H9 (cell line): ENCODE results near the gene SEPTIN12. TPM values are rescaled to one million over a fixed set of nuclear protein-coding genes. Genes with fewer than 3 reads are reported as not detected.

Source experiments
- DNase-seq: peaks from one replicate; pipeline ENCODE4 v3.0.0-alpha.2; 2017
- H2AFZ ChIP-seq: one replicate; pipeline ENCODE4 v1.6.1; 2013; ENCODE audit warnings: mild to moderate bottlenecking, low read length, control low read depth, moderate library complexity
- H2AK5ac ChIP-seq: 2 replicates; pipeline ENCODE4 v1.6.1; 2013; ENCODE audit warnings: low read length, control low read depth, mixed read lengths; ENCODE audit not compliant: insufficient read length
- H2BK120ac ChIP-seq: one replicate; pipeline ENCODE4 v1.6.1; 2013; ENCODE audit warnings: low read depth, mild to moderate bottlenecking, low read length, control low read depth, inconsistent platforms; ENCODE audit not compliant: poor library complexity, severe bottlenecking
- H2BK12ac ChIP-seq: 2 replicates; pipeline ENCODE4 v1.6.1; 2013; ENCODE audit warnings: low read length, control low read depth, mixed read lengths, low read depth; ENCODE audit not compliant: insufficient read length
- H2BK15ac ChIP-seq: 2 replicates; pipeline ENCODE4 v1.6.1; 2013; ENCODE audit warnings: low read depth, low read length, control low read depth
- H2BK20ac ChIP-seq: one replicate; pipeline ENCODE4 v1.6.1; 2013; ENCODE audit warnings: low read depth, mild to moderate bottlenecking, low read length, control low read depth, inconsistent platforms; ENCODE audit not compliant: poor library complexity, severe bottlenecking
- H2BK5ac ChIP-seq: 2 replicates; pipeline ENCODE4 v1.6.1; 2013; ENCODE audit warnings: low read length, control low read depth, mixed read lengths; ENCODE audit not compliant: insufficient read length
- H3K14ac ChIP-seq: 2 replicates; pipeline ENCODE4 v1.6.1; 2013; ENCODE audit warnings: low read length, control low read depth; ENCODE audit not compliant: insufficient read depth
- H3K18ac ChIP-seq: 2 replicates; pipeline ENCODE4 v1.6.1; 2013; ENCODE audit warnings: low read depth, mild to moderate bottlenecking, mixed read lengths, low read length, control low read depth; ENCODE audit not compliant: insufficient read length
- H3K23ac ChIP-seq: 2 replicates; pipeline ENCODE4 v1.6.1; 2013; ENCODE audit warnings: low read length, control low read depth, mixed read lengths, low read depth; ENCODE audit not compliant: insufficient read length
- H3K23me2 ChIP-seq: 2 replicates; pipeline ENCODE4 v1.6.1; 2013; ENCODE audit warnings: low read depth, mild to moderate bottlenecking, mixed read lengths, low read length, control low read depth; ENCODE audit not compliant: insufficient read length, poor library complexity, severe bottlenecking
- H3K27ac ChIP-seq: 2 replicates; pipeline ENCODE4 v1.5.1; 2013; ENCODE audit warnings: low read length, control low read depth, mixed read lengths, low read depth; ENCODE audit not compliant: insufficient read length
- H3K27me3 ChIP-seq: 2 replicates; pipeline ENCODE4 v1.6.1; 2013; ENCODE audit warnings: low read length, control low read depth, inconsistent platforms; ENCODE audit not compliant: insufficient read depth
- H3K4ac ChIP-seq: 2 replicates; pipeline ENCODE4 v1.6.1; 2013; ENCODE audit warnings: low read depth, mild to moderate bottlenecking, control low read depth, inconsistent platforms, low read length, moderate library complexity
- H3K4me1 ChIP-seq: 2 replicates; pipeline ENCODE4 v1.6.1; 2013; ENCODE audit warnings: low read length, control low read depth, inconsistent platforms; ENCODE audit not compliant: insufficient read depth
- H3K4me2 ChIP-seq: 2 replicates; pipeline ENCODE4 v1.6.1; 2013; ENCODE audit warnings: low read length, control low read depth, mixed read lengths; ENCODE audit not compliant: insufficient read length, insufficient read depth
- H3K56ac ChIP-seq: 2 replicates; pipeline ENCODE4 v1.6.1; 2013; ENCODE audit warnings: low read depth, mild to moderate bottlenecking, mixed read lengths, low read length, control low read depth; ENCODE audit not compliant: insufficient read length
- H3K79me1 ChIP-seq: 2 replicates; pipeline ENCODE4 v1.6.1; 2013; ENCODE audit warnings: low read depth, mild to moderate bottlenecking, moderate library complexity, low read length, control low read depth, inconsistent platforms; ENCODE audit not compliant: insufficient read depth, poor library complexity, severe bottlenecking
- H3K79me2 ChIP-seq: 2 replicates; pipeline ENCODE4 v1.6.1; 2013; ENCODE audit warnings: low read length, control low read depth, inconsistent platforms; ENCODE audit not compliant: insufficient read depth
- H3K9ac ChIP-seq: 2 replicates; pipeline ENCODE4 v1.6.1; 2013; ENCODE audit warnings: low read length, control low read depth, mixed read lengths; ENCODE audit not compliant: insufficient read length; ENCODE audit errors: extremely low read depth
- H3K9me3 ChIP-seq: one replicate; pipeline ENCODE4 v1.6.1; 2013; ENCODE audit warnings: low read depth, low read length, inconsistent platforms; ENCODE audit not compliant: control insufficient read depth
- H3T11ph ChIP-seq: one replicate; pipeline ENCODE4 v1.6.1; 2013; ENCODE audit warnings: mild to moderate bottlenecking, low read length, control low read depth, inconsistent platforms
- H4K20me1 ChIP-seq: one replicate; pipeline ENCODE4 v1.6.1; 2013; ENCODE audit not compliant: control insufficient read depth, insufficient read length, insufficient read depth
- H4K5ac ChIP-seq: 2 replicates; pipeline ENCODE4 v1.6.1; 2013; ENCODE audit warnings: low read depth, mild to moderate bottlenecking, mixed read lengths, low read length, control low read depth; ENCODE audit not compliant: insufficient read length
- H4K8ac ChIP-seq: replicated peaks from 2 replicates; pipeline ENCODE4 v1.6.1; 2013; ENCODE audit warnings: low read length, control low read depth, mixed read lengths, low read depth; ENCODE audit not compliant: insufficient read length
- H4K91ac ChIP-seq: 2 replicates; pipeline ENCODE4 v1.6.1; 2013; ENCODE audit warnings: low read depth, mild to moderate bottlenecking, moderate library complexity, mixed read lengths, low read length, control low read depth; ENCODE audit not compliant: insufficient read length
- H3K27ac Mint-ChIP-seq, 3 experiments: 2 replicates in 2 of 3; 3 replicates in 1 of 3; pipeline ENCODE4 v1.8.0; 2020 to 2021; ENCODE audit warnings: mixed read lengths in 3 of 3, mild to moderate bottlenecking in 1 of 3, moderate library complexity in 1 of 3
- H3K27me3 Mint-ChIP-seq: 2 replicates; pipeline ENCODE4 v1.8.0; 2021; ENCODE audit warnings: low read depth, mild to moderate bottlenecking, moderate library complexity, mixed read lengths
- H3K36me3 Mint-ChIP-seq, 3 experiments: 2 replicates in 2 of 3; 3 replicates in 1 of 3; pipeline ENCODE4 v1.8.0; 2020 to 2021; ENCODE audit warnings: low read depth in 3 of 3, mixed read lengths in 3 of 3; ENCODE audit not compliant: insufficient read depth in 1 of 3
- H3K4me1 Mint-ChIP-seq, 2 experiments: 2 replicates each; pipeline ENCODE4 v1.8.0; 2020; ENCODE audit warnings: mixed read lengths in 2 of 2
- H3K4me3 Mint-ChIP-seq, 2 experiments: 2 replicates in 1 of 2; 3 replicates in 1 of 2; pipeline ENCODE4 v1.8.0; 2020 to 2021; ENCODE audit warnings: mild to moderate bottlenecking in 2 of 2, mixed read lengths in 2 of 2, moderate library complexity in 1 of 2
- H3K9me3 Mint-ChIP-seq, 2 experiments: 2 replicates in 1 of 2; 3 replicates in 1 of 2; pipeline ENCODE4 v1.8.0; 2020; ENCODE audit warnings: mild to moderate bottlenecking in 2 of 2, mixed read lengths in 2 of 2, moderate library complexity in 1 of 2
- total RNA-seq: library from RNA; stranded (reverse); gene quantifications from 2 replicates; pipeline ENCODE4 v1.2.1, GENCODE V29; 2021
- TF ChIP-seq, protein P1 (sequence below): fragments of 200-600 bp; sonication (generic); conservative IDR thresholded peaks from 3 replicates; pipeline ENCODE4 v1.8.0; 2021; ENCODE audit warnings: antibody characterized with exemption, mild to moderate bottlenecking

The SEPTIN12 gene
- total RNA-seq, 1 experiment from 2014 or later = 0.48 TPM

GRCh38 chr16:4814046-4814445, 25.9 kb upstream of the SEPTIN12 start:
- no peaks in the 10 kb centered on the region for H3K27me3 Mint-ChIP-seq
- TF ChIP-seq, protein P1, sequence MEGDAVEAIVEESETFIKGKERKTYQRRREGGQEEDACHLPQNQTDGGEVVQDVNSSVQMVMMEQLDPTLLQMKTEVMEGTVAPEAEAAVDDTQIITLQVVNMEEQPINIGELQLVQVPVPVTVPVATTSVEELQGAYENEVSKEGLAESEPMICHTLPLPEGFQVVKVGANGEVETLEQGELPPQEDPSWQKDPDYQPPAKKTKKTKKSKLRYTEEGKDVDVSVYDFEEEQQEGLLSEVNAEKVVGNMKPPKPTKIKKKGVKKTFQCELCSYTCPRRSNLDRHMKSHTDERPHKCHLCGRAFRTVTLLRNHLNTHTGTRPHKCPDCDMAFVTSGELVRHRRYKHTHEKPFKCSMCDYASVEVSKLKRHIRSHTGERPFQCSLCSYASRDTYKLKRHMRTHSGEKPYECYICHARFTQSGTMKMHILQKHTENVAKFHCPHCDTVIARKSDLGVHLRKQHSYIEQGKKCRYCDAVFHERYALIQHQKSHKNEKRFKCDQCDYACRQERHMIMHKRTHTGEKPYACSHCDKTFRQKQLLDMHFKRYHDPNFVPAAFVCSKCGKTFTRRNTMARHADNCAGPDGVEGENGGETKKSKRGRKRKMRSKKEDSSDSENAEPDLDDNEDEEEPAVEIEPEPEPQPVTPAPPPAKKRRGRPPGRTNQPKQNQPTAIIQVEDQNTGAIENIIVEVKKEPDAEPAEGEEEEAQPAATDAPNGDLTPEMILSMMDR = no peak
- Histone ChIP-seq H3K4me1 (no peaks in the 10 kb centered on the region), H3K14ac (no peak overlapping the region), H3K23ac (no peak overlapping the region), H3K4me2 (no peak overlapping the region), H2BK5ac (no peak overlapping the region), H3K9ac (no peak overlapping the region), H4K91ac (no peak overlapping the region), H3K56ac (no peak overlapping the region), H2BK15ac (no peak overlapping the region), H2AFZ (no peak overlapping the region), H3K9me3 (no peaks in the 10 kb centered on the region), H4K8ac (no peak overlapping the region), H4K5ac (no peak overlapping the region), H3K27ac (no peak overlapping the region), H3K23me2 (no peaks in the 10 kb centered on the region), H3K79me1 (no peaks in the 10 kb centered on the region), H4K20me1 (no peaks in the 10 kb centered on the region), H3T11ph (no peak overlapping the region), H3K18ac (no peak overlapping the region), H2BK12ac (no peak overlapping the region), H3K4ac (no peak overlapping the region), H3K27me3 (no peaks in the 10 kb centered on the region), H2BK120ac (no peak overlapping the region), H2AK5ac (no peak overlapping the region), H3K79me2 (no peaks in the 10 kb centered on the region), H2BK20ac (no peak overlapping the region)
- no peaks in the 10 kb centered on the region for H3K4me1 Mint-ChIP-seq
- H3K9me3 Mint-ChIP-seq = no peaks in the 10 kb centered on the region
- H3K4me3 Mint-ChIP-seq = no peak overlapping the region
- H3K36me3 Mint-ChIP-seq = peaks cover 31 to 87% (median 68%) of the 10 kb centered on the region in 3 experiments; a peak in 6 of 7 replicates
- H3K27ac Mint-ChIP-seq = peak overlapping the region in 1 of 3 experiments; percentile 47; a peak in 2 of 7 replicates
- no peak for DNase-seq
